GM12873 (cell line): Measurements from ENCODE around the gene SULT4A1.
A peak's percentile ranks its signal among the peaks of the same experiment; 100 is the strongest.

Experiments
- TF ChIP-seq, protein P1 (sequence below): IDR thresholded peaks from 2 replicates; pipeline ENCODE4 v1.5.1; 2012; ENCODE audit warnings: low read depth, mild to moderate bottlenecking, moderate library complexity, low read length, control low read depth; ENCODE audit not compliant: insufficient read depth; ENCODE audit errors: missing control alignments

SULT4A1 gene

DNA sequence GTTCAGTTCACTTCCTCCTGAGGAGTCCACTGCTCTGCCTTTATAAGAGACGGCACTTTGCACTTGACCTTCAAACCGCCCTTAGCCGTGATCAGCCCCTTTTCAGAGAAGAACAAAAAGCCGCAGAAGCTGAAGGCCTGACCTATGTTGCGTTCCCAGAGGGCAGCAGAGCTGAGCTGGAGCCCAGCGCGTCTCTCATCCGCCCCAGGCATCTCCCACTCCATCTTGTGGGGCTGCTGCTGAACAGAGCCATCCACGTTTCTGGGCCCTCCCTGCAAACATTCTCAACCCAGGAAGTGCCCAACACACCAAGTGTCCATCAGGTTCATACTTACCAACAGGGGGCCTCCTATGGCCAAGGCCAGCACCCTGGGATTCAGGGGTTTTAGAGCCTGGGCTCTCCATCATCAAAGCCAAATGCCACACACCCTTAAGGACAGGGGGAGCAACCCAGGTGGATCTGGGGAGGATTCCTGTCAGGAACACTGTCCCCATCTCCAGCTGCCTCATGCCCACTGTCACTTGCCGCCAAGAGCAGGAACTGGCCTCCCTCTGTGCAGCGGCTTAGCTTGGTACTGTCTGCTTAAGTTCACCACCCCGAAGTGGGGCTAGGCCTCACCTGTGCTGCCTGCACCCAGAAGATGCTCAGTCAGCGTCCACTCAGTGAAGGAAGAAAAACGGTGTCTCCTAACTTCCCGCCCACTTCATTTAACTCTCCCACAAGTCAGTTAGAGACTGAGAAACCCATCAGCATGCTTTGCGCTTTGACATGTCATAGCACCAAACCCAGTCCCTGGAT is 34.2 kb downstream of the SULT4A1 start:
- TF ChIP-seq, protein P1, sequence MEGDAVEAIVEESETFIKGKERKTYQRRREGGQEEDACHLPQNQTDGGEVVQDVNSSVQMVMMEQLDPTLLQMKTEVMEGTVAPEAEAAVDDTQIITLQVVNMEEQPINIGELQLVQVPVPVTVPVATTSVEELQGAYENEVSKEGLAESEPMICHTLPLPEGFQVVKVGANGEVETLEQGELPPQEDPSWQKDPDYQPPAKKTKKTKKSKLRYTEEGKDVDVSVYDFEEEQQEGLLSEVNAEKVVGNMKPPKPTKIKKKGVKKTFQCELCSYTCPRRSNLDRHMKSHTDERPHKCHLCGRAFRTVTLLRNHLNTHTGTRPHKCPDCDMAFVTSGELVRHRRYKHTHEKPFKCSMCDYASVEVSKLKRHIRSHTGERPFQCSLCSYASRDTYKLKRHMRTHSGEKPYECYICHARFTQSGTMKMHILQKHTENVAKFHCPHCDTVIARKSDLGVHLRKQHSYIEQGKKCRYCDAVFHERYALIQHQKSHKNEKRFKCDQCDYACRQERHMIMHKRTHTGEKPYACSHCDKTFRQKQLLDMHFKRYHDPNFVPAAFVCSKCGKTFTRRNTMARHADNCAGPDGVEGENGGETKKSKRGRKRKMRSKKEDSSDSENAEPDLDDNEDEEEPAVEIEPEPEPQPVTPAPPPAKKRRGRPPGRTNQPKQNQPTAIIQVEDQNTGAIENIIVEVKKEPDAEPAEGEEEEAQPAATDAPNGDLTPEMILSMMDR, result no peak

DNA sequence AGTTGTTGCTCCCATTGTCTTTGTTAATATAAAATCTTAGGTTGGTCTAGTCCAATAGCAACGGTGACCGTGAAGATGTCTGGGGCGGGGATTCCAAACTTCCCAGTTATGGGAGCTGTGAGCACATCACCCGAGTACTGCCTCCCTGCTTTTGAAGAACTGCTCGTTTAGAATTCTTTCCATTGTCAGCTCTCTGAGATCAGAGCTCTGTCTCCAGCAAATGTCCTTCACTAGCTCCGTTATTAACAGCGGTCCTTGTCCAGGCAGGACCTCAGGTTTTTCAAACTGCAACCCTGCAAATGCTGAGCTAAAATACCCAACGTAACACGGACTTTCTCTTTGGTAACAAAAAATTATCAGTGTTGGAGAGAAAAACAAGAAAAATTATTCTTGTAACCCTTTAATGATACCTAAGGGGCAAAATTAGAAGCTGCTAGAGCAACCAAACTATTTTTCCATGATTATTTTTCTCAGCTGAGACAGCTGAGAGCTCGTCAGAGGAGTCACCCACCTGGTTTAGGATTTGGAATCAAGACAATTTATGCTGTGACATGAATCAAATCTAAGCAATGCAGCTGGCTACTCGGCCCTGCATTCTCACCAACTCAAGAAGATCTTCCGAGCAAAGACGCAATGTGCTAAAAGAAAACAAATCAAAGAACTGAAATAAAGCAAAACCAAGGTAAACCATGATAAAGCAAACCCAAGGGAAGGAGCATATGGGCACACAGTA is 35.1 kb downstream of the SULT4A1 start:
- TF ChIP-seq, protein P1, result no peak

DNA sequence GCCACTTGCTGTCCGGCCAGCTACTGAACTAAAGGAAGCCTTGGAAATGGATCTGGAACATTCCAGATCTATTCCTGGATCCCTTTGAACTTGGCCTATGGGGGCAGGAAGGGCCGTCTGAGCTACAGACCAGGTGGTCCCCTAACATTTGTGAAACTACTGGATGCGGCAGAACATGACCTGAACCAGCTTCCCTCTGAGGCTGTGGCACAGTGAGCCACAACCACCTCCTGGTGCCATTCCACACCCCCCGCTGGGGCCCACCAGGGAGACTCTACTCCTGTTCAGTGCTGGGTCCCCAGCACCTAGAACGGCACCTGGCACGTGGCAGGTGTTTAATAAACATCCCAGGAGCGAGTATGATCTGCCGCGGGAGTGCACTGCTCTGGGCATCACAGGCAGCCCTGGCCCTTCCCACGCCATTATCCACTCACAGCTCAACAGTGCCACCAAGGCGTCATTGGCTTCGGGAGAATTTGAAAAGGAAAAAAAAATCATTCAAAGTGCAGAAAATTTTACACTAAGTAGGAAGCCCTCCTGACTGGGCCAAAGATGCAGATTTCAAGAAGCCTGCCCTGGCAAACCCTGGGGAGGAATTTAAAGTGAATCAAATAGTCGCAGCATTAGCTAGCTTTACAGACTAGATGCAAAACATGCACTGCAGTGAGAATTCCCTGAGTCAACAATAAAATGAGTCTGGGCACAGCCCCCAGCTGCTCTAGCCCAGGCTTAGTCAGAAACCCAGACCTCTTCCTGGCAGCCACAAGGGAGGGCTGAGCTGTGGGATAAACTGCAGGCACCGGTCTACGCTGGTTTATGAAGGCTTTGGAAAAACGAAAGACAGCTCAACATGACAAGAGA is 35.9 kb downstream of the SULT4A1 start:
- TF ChIP-seq, protein P1, result peak; percentile 30

DNA sequence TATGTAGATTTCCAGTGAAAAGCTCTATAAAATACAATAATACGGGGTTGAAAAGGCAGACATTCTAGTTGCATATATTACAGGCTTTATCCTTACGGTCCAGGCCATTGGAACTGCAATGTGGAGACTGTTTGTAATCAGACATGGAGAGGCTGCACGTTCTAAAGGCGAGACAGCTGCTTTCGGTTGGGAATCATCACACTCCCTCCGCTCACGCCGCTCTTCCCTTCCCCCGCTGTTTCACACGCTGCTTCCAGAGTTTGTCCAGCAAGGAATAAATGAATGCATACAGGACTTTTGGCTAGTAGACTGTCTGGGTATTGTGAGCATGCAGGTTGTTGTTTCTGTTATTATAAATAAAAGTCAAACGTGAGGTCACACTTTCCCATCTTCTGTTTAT is 36.7 kb downstream of the SULT4A1 start:
- TF ChIP-seq, protein P1, result no peak

DNA sequence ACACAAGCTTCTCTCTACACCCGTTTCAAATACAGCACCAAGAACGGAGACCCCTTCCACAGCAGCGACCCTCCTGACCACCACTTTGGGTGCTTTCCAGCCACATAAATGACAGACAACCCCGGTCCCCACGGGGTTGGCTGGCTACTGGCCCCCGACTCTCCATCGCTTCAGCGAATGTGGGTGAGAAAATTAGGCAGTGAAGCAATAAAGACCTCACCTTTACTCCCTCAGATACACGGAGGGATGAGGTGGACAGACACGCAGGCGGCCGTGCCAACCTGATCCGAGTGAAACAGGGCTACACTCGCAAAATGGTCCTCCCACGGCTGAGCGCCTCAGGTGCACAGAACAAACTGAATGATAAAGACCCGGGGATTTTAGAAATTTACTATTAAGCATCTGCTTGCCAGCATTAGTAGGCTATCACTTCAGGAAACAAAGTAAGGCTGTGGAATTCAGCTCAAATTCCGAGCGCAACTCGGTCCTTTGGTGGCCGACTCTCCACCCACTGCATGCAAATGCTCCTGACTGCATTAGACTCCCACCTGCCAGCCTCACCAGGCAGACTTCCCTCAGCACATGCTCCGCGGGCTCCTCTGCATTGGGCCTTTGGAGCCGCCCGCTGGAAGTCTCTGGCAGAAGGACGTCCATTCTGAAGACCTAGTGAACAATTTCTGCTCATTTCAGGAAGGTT is 37.4 kb downstream of the SULT4A1 start:
- TF ChIP-seq, protein P1, result no peak

DNA sequence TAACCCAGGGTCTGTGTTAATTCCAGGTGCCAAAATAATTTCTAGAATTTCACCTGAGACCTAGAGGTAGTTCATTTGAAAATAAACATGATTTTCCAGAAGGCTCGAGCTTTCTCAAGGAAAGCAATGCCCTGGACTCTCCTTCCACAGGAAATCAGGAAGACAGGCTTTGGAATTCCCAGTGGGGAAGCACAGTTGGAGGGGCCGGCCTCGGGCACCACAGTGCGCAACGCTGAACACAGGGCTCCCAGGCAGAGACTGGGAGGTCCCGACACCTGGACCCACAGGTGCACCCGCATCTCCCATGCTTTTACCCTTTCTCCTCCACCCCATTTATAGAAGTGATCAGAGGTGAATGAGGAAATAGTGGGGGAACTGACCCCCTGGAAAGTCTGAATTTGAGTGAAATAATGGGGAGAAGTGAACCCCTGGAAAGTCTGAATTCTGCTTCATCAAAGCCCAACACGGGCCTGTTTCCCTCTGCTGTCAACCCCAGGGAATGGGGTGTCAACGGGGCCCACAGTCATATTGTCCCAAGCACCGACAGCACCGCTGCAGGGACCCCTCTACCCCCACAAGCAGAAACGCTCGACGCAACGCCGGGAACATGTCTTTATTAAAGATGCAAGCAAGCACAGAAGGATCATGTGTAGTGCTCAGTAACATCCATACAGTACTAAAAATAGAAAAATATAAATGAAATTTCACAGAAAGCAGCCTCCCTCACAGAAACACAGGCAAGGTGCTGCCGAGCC is 38.2 kb downstream of the SULT4A1 start:
- TF ChIP-seq, protein P1, result no peak
